ENCODE results near the gene NSUN3.

- no peak for TF ChIP-seq CTCF (IDR thresholded peaks at IDR 0.05; ENCODE audit: insufficient read depth, low read length, poor library complexity, severe bottlenecking)
- TF ChIP-seq EZH2phosphoT487 (conservative IDR thresholded peaks at IDR 0.05; ENCODE audit: low read length): no peak
These were observed 83.6 kb downstream of the NSUN3 start for GRCh38 chr3:94146455-94146854.
